Panc1 (cell line): ENCODE data around the gene CCDC141. TPM values are rescaled to one million over a fixed set of nuclear protein-coding genes. Genes with fewer than 3 reads are reported as not detected.

Experiments
- ATAC-seq: fragments of 200-7000 bp; cut with Tn5 transposase; 2 replicates; pipeline ENCODE4 v1.9.1; 2020; ENCODE audit warnings: mild to moderate bottlenecking, moderate library complexity
- BruUV-seq: library from RNA; stranded (reverse); fragments of 400-500 nt; replicated peaks from 2 replicates; lab custom pipeline; 2021; lab: Mats Ljungman, UMichigan
- CTCF ChIA-PET: fragments of 300-600 bp; sonication (Branson Sonifier 250); formaldehyde crosslinking; loops from one replicate; lab custom pipeline; 2022; ENCODE audit warnings: antibody characterized with exemption; lab: Charles Lee
- POLR2A ChIA-PET: fragments of 300-600 bp; sonication (Branson Sonifier 250); formaldehyde crosslinking; loops from one replicate; lab custom pipeline; 2022; ENCODE audit warnings: antibody characterized with exemption; lab: Charles Lee
- DNase-seq: peaks from one replicate; pipeline ENCODE4 v3.0.0-alpha.2; 2010; ENCODE audit warnings: low read depth, low spot score
- H3K27ac ChIP-seq: 2 replicates; pipeline ENCODE4 v1.5.1; 2011; ENCODE audit warnings: mild to moderate bottlenecking, low read length, inconsistent platforms
- H3K27me3 ChIP-seq: fragments of 200-500 bp; sonication (Bioruptor generic); 2 replicates; pipeline ENCODE4 v1.6.0; 2014; ENCODE audit warnings: low read length, inconsistent platforms; ENCODE audit not compliant: control insufficient read depth, insufficient read depth
- H3K36me3 ChIP-seq: fragments of 200-500 bp; sonication (Bioruptor generic); 2 replicates; pipeline ENCODE4 v1.5.1; 2014; ENCODE audit warnings: inconsistent platforms, mild to moderate bottlenecking, low read length, moderate library complexity; ENCODE audit not compliant: control insufficient read depth, insufficient read depth
- H3K4me1 ChIP-seq: 2 replicates; pipeline ENCODE4 v1.5.1; 2011; ENCODE audit warnings: inconsistent platforms, mild to moderate bottlenecking, low read length, moderate library complexity; ENCODE audit not compliant: control insufficient read depth, insufficient read depth
- H3K4me3 ChIP-seq, 2 experiments: 2 replicates each; pipeline ENCODE4 v1.5.1; 2011 to 2012; ENCODE audit warnings: low read depth in 2 of 2, low read length in 2 of 2, mild to moderate bottlenecking in 2 of 2, inconsistent platforms in 1 of 2, moderate library complexity in 1 of 2
- H3K9me3 ChIP-seq: fragments of 200-500 bp; sonication (Bioruptor generic); 2 replicates; pipeline ENCODE4 v1.5.1; 2014; ENCODE audit warnings: low read depth, mild to moderate bottlenecking, inconsistent platforms, low read length, moderate library complexity; ENCODE audit not compliant: control insufficient read depth, insufficient read depth
- POLR2AphosphoS5 ChIP-seq: IDR thresholded peaks from 2 replicates; pipeline ENCODE4 v1.6.1; 2012; ENCODE audit warnings: mild to moderate bottlenecking, low read depth, low read length, moderate library complexity
- SIN3A ChIP-seq: IDR thresholded peaks from 2 replicates; pipeline ENCODE4 v1.6.1; 2012; ENCODE audit warnings: low read depth, mild to moderate bottlenecking, low read length, moderate library complexity, borderline replicate concordance; ENCODE audit not compliant: insufficient read depth
- TCF7L2 ChIP-seq: IDR thresholded peaks from 2 replicates; pipeline ENCODE4 v1.6.1; 2011; ENCODE audit warnings: mild to moderate bottlenecking, low read depth, low read length, inconsistent platforms
- in situ Hi-C: cut with HindIII; loops from 2 replicates; pipeline ENCODE4 v1.10.0; 2016; ENCODE audit warnings: low sequenced_read_pairs, low pct_unique_long_range_greater_than_20kb
- intact Hi-C: fragments of 100-400 bp; cut with micrococcal nuclease; formaldehyde crosslinking; loops from one replicate; pipeline ENCODE4 v1.10.0; 2022; ENCODE audit not compliant: unreplicated experiment
- total RNA-seq: library from RNA; stranded (reverse); gene quantifications from one replicate; pipeline ENCODE4 v1.2.1, GENCODE V29; 2021; ENCODE audit not compliant: unreplicated experiment
- TF ChIP-seq, protein P1 (sequence below): fragments of 450-650 bp; IDR thresholded peaks from 2 replicates; pipeline ENCODE4 v1.5.1; 2017; ENCODE audit warnings: mild to moderate bottlenecking
- TF ChIP-seq, protein P2 (sequence below), 2 experiments: IDR thresholded peaks; 2 replicates each; pipeline ENCODE4 v1.6.1; 2011 to 2012; ENCODE audit warnings: low read depth in 2 of 2, control low read depth in 1 of 2, low read length in 1 of 2, mild to moderate bottlenecking in 1 of 2, moderate library complexity in 1 of 2; ENCODE audit not compliant: insufficient read depth in 1 of 2

Gene CCDC141
- total RNA-seq, 1 experiment from 2014 or later, result 0.10 TPM

DNA sequence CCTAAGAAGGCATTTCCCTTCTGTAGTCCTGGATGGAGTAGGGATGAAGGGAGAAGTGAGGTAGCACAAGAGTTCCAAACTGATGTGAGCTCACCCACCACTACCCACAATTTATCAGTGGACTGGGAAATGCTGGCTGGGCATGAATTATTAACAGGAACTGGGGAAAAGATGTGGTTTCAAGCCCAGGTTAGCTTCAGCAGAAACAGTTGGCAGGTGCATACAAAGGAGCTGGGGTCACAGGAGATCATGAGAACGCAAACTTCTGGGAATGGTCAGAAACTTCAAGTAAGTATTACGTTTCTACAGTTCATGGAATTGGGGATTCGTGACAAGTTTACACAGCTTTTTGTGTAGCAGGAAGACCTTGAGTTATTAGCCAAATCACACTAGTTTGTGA, 5.4 kb downstream of the CCDC141 start:
- no peak for DNase-seq
- Histone ChIP-seq H3K4me3 (no peak overlapping the region), H3K27ac (no peak overlapping the region), H3K27me3 (no peaks in the 10 kb centered on the region), H3K36me3 (no peaks in the 10 kb centered on the region), H3K4me1 (no peaks in the 10 kb centered on the region), H3K9me3 (no peaks in the 10 kb centered on the region)
- BruUV-seq, result no TSS peak
- intact Hi-C loops (no loop called here), in situ Hi-C loops (no loop called here)
- ChIA-PET CTCF (no interaction called here), POLR2A (no interaction called here)
- TF ChIP-seq, protein P1, sequence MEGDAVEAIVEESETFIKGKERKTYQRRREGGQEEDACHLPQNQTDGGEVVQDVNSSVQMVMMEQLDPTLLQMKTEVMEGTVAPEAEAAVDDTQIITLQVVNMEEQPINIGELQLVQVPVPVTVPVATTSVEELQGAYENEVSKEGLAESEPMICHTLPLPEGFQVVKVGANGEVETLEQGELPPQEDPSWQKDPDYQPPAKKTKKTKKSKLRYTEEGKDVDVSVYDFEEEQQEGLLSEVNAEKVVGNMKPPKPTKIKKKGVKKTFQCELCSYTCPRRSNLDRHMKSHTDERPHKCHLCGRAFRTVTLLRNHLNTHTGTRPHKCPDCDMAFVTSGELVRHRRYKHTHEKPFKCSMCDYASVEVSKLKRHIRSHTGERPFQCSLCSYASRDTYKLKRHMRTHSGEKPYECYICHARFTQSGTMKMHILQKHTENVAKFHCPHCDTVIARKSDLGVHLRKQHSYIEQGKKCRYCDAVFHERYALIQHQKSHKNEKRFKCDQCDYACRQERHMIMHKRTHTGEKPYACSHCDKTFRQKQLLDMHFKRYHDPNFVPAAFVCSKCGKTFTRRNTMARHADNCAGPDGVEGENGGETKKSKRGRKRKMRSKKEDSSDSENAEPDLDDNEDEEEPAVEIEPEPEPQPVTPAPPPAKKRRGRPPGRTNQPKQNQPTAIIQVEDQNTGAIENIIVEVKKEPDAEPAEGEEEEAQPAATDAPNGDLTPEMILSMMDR, result no peak
- TF ChIP-seq, protein P2, sequence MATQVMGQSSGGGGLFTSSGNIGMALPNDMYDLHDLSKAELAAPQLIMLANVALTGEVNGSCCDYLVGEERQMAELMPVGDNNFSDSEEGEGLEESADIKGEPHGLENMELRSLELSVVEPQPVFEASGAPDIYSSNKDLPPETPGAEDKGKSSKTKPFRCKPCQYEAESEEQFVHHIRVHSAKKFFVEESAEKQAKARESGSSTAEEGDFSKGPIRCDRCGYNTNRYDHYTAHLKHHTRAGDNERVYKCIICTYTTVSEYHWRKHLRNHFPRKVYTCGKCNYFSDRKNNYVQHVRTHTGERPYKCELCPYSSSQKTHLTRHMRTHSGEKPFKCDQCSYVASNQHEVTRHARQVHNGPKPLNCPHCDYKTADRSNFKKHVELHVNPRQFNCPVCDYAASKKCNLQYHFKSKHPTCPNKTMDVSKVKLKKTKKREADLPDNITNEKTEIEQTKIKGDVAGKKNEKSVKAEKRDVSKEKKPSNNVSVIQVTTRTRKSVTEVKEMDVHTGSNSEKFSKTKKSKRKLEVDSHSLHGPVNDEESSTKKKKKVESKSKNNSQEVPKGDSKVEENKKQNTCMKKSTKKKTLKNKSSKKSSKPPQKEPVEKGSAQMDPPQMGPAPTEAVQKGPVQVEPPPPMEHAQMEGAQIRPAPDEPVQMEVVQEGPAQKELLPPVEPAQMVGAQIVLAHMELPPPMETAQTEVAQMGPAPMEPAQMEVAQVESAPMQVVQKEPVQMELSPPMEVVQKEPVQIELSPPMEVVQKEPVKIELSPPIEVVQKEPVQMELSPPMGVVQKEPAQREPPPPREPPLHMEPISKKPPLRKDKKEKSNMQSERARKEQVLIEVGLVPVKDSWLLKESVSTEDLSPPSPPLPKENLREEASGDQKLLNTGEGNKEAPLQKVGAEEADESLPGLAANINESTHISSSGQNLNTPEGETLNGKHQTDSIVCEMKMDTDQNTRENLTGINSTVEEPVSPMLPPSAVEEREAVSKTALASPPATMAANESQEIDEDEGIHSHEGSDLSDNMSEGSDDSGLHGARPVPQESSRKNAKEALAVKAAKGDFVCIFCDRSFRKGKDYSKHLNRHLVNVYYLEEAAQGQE (IDR thresholded peaks at IDR 0.05; ENCODE audit: insufficient read depth in 1 of 2, low read depth in 2 of 2, low read length in 1 of 2), result no peak
- no peak for ATAC-seq

- Histone ChIP-seq H3K4me3 (no peak overlapping the region), H3K27me3 (no peaks in the 10 kb centered on the region), H3K4me1 (no peaks in the 10 kb centered on the region), H3K9me3 (no peaks in the 10 kb centered on the region), H3K36me3 (no peaks in the 10 kb centered on the region), H3K27ac (no peak overlapping the region)
- CTCF ChIA-PET, result no interaction called here
- BruUV-seq, result no TSS peak
- in situ Hi-C loops, result no loop called here
- intact Hi-C loops, result no loop called here
- POLR2A ChIA-PET, result no interaction called here
- no peak for TF ChIP-seq TCF7L2
- TF ChIP-seq, protein P2 (IDR thresholded peaks at IDR 0.05; ENCODE audit: insufficient read depth in 1 of 2, low read depth in 2 of 2, low read length in 1 of 2), result no peak
- no peak for TF ChIP-seq POLR2AphosphoS5
- TF ChIP-seq SIN3A, result no peak
- TF ChIP-seq, protein P1, result no peak
- ATAC-seq, result no peak
- DNase-seq, result no peak
These were observed 12.1 kb downstream of the CCDC141 start for GRCh38 chr2:179037807-179038206.
